ENCODE data around the gene MINAR1.
"Not testable (repeated sequence)": the region's sequence is repeated elsewhere in the genome, so short reads cannot be mapped to it uniquely, and the experiment has no call there.

Gene MINAR1

GRCh38 chr15:79412429-79412828, 19.7 kb upstream of the MINAR1 start:
- ChIA-PET CTCF (no interaction called here), POLR2A (ENCODE audit: low non-redundant PET) (no interaction called here)
- no peak for TF ChIP-seq CTCF (conservative IDR thresholded peaks at IDR 0.05; ENCODE audit: low read depth)

GRCh38 chr15:79416876-79417275, 15.3 kb upstream of the MINAR1 start:
- TF ChIP-seq CTCF (conservative IDR thresholded peaks at IDR 0.05; ENCODE audit: low read depth): no peak
- DNase-seq (ENCODE audit: low spot score): no peak
- ChIA-PET POLR2A (ENCODE audit: low non-redundant PET) (no interaction called here), CTCF (no interaction called here)
- H3K27ac ChIP-seq: no peak overlapping the region

More at GRCh38 chr15:79412429-79412828, 19.7 kb upstream of the MINAR1 start:
- no peak overlapping the region for H3K27ac ChIP-seq
- DNase-seq (ENCODE audit: low spot score): no peak

DNA sequence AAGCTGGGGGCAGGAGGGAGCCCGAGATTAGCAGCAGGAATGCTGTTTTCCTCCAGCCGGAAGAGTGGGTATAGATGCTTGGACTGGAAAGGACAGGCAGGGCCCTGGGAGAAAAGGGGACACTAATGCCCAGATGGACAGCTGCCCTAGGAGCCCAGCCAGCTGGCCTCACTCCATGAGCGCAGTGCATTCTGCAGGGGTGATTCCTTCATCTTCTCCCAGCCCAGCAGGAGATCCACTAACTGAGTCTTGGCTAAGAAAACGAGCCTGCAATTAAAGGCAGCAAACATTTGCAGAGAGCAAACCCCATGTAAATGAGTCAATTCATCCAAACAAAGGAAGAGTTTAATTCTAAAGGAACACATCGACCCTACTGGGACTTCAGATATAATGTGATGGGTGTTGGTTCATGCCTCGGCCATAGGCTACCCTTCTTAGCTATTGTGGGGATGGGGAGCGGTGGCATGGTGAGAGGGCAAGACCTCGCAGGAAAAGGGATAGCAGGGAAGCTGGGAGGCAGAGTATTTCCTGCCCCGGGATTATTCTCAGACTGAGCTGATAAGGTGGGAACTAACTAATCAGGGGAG, 13.3 kb upstream of the MINAR1 start:
- no peak for TF ChIP-seq CTCF (conservative IDR thresholded peaks at IDR 0.05; ENCODE audit: low read depth)
- ChIA-PET POLR2A (ENCODE audit: low non-redundant PET) (no interaction called here), CTCF (interaction anchor here (0.5 to 0.7 kb wide), 3 partner anchors 13 to 1924 kb away, joined by 3 to 4 read pairs (median 3); no protein-coding TSS in a partner anchor)
- H3K27ac ChIP-seq: no peak overlapping the region
- DNase-seq (ENCODE audit: low spot score): no peak

DNA sequence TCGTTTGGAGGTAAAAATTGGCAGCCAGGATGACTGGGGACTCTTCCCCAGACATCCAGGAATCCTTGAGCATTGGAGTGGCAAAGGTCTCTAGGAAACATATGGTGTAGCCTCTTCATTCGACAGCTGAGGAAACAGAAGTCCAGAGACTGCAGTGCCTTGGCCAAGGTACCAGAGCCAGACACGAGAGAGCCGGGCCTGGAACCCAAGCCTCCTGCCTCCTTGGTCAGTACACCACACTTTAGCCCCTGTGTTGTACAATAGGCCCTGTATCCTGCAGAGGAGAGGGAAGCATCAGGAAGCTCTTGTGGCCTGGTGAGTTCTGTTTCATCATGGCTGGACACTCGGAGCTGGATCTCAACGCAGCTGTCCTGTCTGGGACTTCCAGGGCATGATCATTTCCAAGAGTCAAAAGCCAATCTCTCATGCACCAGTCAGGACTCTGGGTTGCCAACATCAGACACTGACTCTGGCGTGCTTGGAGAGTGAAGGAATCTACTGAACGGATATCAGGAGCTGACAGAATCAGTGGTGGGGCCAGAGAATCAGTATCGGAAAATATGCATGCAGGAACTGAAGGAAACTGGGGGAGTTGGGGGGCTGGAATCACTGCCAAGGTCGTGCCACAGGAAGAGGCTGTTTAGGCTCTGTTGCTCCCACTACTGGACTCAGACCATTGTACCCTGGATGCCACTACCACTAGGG, 6.4 kb upstream of the MINAR1 start:
- ChIA-PET CTCF (interaction anchor here (0.6 kb wide), 1 partner anchor 23 kb away, joined by 3 read pairs; no protein-coding TSS in a partner anchor), POLR2A (ENCODE audit: low non-redundant PET) (no interaction called here)
- no peak overlapping the region for H3K27ac ChIP-seq
- DNase-seq (ENCODE audit: low spot score): no peak
- TF ChIP-seq CTCF (conservative IDR thresholded peaks at IDR 0.05; ENCODE audit: low read depth): no peak

DNA sequence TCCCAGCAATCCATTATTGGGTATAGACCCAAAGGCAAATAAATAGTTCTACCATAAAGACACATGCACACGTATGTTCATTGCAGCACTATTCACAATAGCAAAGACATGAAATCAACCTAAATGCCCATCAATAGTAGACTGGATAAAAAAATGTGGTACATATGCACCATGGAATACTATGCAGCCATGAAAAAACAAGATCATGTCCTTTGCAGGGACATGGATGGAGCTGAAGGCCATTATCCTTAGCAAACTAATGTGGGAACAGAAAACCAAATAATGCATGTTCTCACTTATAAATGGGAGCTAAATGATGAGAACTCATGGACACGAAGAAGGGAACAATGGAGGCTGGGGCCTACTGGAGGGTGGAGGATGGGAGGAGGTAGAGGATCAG, 5.2 kb upstream of the MINAR1 start:
- H3K27ac ChIP-seq; POLR2A ChIA-PET (ENCODE audit: low non-redundant PET); DNase-seq (ENCODE audit: low spot score): not testable (repeated sequence)
- CTCF ChIA-PET: interaction anchor here (0.5 kb wide), 1 partner anchor 18 kb away, joined by 3 read pairs; no protein-coding TSS in a partner anchor

- ChIA-PET CTCF (no interaction called here), POLR2A (ENCODE audit: low non-redundant PET) (no interaction called here)
- TF ChIP-seq CTCF (conservative IDR thresholded peaks at IDR 0.05; ENCODE audit: low read depth): no peak
- DNase-seq (ENCODE audit: low spot score): no peak
- no peak overlapping the region for H3K27ac ChIP-seq
These were observed 4.1 kb upstream of the MINAR1 start for GRCh38 chr15:79427781-79428598.

Data from RWPE1 (cell line).